CD4-positive, alpha-beta T cell treated with Interleukin-2 at 100 ng/mL for 4 hours (primary cell): ENCODE measurements around the gene CDC37L1.

ENCODE experiments used
- DNase-seq: peaks from one replicate; pipeline ENCODE4 v3.0.0-alpha.2; 2020; ENCODE audit warnings: low spot score

The CDC37L1 gene

DNA sequence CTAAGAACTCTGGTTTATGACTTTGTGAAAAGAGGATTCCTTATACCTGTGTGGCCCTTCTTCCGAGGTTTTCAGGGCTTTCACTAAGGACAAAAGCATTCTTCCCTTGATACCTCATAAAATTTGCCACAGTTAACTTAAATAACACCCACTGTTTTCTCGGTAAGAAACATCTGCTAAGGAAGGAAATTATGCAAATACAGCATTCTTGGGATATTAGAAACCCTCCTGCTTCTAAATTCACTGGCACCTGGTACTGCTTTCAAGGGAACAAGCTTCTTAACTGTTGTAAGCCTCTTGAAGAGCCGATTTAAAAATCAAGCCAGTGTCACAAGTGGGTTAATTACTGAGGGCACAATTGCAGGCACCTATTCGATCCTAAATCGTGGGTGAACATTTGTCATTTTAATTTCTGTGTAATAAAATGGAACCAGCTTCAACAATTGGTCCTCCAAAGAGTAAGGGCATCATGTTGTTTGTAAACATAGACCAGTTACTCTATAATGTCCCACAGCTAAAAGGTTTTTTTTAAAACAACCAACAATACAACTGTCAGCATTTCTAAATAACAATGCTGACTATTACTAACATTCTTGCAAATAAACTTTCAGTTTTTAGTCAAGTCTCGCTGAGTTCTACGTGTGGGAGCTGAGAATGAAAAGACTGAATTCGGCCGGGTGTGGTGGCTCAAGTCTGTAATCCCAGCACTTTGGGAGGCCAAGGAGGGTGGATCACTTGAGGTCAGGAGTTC is 35.1 kb downstream of the CDC37L1 start:
- no peak for DNase-seq

DNA sequence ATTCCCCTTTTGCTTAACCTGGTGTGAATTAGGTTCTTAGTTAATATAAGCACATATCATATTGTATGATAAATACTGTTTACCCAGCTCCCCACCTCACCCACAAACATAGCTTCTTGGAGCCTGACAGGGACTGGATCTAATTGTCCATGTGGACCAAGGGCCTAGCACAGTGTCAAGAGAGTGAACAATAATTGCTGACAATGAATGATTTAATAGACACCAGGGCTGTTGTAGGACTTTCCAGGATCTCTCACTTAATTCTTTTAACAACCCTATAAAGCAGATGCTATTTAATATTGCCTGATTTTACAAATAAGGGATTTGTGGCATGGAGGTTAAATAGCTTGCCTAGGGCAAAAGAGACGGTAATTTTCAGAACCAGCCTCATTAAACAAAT is 36.8 kb downstream of the CDC37L1 start:
- no peak for DNase-seq

DNA sequence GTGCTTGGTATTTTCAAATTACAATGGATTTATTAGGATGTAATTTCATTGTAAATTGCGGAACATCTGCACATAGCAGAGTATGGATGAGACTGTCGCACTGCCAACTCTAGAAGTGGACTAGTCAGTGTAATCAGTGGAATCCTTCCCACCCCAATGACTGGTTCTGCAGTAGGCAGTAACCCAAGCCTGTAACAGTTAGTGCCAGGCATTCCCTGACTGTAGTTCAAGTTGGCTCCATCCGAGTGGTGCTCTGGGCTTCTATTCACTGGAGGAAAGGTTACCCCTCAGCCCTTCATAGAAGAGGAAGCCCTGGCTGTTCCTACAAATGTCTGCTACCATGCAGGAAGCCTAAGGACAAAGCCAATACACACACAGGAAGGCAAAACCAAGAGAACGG is 38.4 kb downstream of the CDC37L1 start:
- no peak for DNase-seq

DNA sequence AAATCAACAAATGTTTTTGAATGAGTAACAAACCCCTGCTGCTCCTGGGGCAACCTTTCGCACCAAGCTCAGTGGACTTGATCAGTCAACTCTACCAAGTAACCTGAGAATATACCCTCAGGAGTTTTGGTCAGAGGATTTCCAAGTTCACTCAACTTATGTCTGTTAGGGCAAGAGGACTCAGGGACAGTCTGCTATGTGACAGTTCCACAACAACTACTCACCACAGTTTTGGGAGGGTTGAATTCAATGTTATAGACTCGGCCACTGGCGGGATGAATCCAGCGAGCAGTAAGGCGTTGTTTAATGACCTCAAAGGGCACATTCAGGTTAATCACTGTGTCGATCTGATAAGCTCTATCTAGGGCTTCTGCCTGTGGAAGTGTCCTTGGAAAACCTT is 39.5 kb downstream of the CDC37L1 start:
- no peak for DNase-seq

DNA sequence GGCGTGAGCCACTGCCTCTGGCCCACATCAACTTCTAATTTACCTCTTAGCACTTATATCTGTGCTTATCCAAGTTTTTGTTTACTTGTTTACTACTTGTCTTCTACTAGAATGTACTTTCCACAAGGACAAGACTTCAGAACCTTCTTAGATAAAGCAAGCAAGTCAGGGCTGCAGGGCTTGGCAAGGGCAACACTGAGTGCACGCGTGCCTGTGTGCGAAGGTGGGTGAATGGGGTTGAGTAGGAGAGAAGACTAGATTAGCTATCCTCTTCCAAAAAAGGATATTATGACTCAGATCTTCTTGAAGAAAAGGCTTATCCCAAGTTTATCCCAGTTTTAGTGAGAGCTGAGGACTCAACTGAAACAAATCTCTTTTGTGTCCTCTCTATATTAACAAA is 42.4 kb downstream of the CDC37L1 start:
- no peak for DNase-seq

DNA sequence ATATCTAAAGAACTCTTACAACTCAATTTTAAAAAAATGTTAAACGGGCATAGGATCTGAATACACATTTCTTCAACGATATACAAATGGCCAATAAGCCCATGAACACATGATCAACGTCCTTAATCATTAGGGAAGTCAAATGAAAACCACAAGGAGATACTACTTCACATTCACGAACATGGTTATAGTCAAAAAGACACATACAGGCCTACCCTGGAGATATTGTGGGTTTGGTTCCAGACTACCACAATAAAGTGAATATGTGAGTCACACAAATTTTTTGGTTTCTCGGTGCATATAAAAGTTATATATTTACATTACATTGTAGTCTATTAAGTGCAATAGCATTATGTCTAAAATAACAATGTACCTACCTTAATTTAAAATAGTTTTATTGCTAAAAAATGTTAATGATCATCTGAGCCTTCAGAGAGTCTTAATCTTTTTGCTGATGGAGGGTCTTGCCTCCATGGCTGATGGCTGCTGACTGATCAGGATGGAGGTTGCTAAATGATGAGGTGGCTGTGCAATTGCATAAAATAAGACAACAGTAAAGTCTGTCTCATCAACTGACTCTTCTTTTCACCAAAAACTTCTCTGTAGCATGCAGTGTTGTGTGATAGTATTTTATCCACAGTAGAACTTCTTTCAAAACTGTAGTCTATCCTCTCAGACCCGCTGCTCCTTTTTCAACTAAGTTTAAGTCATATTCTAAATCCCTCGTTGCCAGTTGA is 46.5 kb downstream of the CDC37L1 start:
- DNase-seq: peak; percentile 36

DNA sequence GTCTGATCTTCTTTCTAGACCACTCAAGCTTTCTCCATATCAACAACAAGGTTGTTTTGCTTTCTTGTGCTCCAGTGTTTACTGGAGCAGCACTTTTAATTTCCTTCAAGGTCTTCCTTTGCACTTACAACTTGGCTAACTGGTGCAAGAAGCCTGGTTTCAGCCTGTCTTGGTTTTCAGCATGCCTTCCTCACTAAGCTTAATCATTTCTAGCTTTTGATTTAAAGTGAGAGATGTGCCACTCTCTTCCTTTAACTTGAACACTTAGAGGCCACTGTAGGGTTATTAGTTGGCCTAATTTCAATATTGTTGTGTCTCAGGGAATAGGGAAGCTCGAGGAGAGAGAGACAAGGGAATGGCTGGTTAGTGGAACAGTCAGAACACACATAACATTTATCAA is 48.2 kb downstream of the CDC37L1 start:
- DNase-seq: no peak

DNA sequence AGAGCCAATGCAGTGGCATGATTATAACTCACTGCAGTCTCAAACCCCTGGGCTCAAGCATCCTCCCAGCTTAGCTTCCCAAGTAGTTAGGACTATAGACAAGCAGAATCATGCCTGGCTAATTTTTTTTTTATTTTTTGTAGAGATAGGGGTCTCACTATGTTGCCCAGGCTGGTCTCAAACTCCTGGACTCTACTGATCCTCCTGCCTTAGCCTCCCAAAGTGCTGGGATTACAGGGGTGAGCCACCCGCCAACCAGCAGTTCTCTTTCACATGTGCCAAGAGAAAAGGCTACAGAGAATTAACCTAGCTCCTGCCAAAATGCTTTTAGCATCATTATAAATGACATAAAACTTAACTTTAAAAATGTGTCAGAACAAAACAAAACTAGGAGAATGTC is 53.5 kb downstream of the CDC37L1 start:
- no peak for DNase-seq

DNA sequence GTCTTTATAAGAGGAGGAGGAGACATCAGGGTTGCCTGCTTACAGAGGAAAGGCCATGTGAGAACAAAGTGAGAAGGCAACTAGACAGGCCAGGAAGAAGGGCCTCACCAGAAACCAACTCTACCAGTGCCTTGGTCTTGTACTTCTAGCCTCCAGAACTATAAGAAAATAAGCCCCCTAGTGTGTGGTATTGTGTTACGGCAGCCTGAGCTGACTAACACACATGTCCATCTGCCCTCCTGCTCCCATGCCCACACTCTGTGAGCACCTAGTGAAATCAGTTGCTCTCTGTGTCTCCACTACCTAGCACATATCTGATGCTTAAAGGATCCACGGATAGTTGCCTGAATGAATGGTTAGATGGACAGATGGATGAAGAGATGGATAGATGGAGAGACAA is 54.8 kb downstream of the CDC37L1 start:
- DNase-seq: no peak

DNA sequence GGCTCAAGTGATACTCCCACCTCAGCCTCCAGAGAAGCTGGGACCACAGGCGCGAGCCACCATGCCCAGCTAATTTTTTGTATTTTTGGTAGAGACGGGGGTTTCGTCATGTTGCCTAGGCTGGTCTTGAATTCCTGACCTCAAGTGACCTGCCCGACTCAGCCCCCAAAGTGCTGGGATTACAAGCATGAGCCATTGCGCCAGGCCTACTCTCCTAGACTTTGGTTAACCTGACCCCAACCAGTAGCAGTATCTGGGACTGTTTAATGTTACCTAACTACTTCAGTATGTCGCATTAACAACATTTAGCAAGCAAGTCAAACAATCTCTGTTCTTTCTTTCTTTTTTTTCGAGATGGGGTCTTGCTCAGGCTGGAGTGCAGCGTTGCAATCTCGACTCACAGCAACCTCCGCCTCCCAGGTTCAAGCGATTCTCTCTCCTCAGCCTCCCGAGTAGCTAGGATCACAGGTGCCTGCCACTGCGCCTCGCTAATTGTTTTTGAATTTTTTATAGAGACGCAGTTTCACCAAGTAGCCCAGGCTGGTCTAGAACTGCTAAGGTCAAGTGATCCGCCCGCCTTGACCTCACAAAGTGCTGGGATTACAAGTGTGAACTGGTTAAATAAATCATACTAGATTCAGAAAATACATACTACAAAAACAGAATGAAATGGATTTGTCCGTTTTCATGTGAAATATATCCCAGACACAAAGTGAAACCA is 59.7 kb downstream of the CDC37L1 start:
- no peak for DNase-seq

DNA sequence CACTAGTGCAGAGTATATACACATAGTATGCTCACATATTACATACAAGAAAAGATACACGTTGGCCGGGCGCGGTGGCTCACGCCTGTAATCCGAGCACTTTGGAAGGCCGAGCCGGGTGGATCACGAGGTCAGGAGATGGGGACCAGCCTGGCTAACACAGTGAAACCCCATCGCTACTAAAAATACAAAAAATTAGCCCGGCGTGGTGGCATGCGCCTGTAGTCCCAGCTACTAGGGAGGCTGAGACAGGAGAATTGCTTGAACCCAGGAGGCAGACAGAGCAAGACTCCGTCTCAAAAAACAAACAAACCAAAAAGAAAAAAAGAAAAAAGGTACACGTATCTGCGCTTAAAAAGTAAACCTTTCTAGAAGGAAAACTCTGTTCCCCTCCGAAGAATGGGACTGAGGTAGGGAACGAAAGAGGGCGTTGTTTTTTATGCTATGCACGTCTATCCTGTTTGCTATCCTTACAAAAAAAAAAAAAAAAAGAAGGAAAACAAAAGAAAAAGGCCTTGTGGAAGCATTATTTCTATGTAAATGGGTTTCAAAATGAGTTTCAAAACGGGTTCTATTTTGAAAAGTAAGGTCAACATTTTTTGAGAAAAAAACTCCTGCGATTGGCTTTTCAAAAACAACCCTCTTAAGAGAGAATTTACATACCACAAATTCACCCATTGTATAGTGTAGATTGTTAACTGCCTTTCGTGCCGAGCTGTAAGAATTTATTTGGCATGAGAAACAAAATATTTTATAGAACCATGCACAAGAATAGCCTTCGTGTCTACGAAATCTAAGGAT is 60.4 kb downstream of the CDC37L1 start:
- DNase-seq: no peak

DNA sequence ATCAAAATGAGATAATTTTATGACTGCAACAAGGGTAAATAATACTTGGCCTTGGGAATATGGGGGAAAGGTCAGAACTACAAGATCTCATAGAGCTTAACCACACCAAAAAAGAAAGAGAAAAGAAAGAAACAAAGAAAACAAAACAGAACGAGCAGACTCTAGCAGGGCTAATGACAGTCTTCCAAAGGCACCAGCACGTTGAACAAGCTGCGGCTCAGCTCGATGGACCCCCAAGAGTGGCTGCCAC is 60.9 kb downstream of the CDC37L1 start:
- no peak for DNase-seq

DNA sequence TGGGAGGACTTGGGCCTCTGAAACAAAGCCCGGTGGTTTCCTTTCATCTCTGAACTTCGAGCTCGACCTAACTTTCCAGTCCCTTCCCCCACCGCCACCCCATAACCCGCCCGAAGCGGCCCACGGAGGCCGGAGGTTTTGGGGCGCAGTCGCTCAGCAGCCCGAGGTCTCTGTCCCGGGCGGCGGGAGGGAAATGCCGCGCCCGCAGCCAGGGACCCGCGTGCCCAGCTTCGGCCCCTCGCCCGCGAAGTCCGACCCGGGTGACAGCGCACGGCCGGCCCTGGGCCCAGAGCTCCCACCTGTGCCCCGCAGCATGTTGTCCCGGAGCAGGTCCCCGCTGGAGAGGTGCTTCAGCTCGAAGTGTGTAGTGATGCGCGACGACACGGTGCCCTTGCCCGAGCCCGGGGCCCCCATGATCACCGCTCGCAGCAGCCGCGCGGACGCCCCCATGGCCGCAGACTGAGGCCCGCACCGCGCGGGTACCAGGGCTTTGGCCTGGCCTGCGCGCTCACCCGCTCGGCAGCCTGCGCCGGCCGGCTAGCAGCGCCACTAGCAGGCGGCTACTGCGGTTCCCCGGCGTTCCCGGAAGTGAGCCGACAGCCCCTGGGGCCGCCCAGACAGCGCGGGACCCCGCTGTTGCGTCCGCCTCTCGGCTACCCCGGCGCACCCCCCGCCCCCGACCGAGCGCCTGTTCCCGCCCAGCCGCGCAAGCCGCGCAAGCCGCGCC is 61.4 kb downstream of the CDC37L1 start, which contains the start of gene AK3:
TSS of gene AK3 (minus strand) at position 565 of the 727 bp plus-strand sequence. CDS start at position 450, 115 bp downstream.
- peak; percentile 84 for DNase-seq

DNA sequence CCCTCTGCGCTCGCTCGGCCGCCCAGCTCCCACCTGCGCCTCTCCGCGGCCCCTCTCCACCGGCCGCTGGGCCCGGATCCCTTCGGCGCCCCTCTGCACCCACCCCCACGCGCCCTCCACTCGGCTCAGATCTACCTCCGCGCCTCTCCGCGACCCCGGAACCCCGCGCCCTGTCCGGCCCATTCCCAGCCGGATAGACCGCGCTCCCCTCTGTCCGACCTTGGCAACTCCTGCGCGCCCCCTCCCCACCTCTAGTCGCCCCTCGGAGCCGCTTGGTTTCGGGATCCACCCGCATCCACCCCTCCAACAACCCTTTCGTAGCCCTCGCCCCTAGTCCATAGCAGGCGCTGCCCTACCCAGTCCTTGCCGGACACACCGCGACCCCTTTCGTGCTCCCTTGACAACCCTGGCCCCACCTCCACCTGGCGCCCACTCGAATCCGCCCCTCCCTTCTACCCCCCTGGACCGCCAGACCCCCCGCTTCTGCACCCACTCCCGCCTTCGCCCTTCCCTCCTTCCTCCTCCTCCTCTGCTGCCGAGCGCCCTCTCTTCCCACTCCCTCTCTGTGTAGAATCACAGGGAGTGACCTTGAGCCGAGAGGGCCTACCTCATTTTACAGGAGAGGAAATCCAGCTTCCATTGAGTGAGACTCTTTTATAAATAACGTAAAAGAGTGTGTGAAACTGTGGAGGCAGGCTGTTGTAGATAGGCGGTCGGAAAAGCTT is 62.2 kb downstream of the CDC37L1 start:
- DNase-seq: no peak

DNA sequence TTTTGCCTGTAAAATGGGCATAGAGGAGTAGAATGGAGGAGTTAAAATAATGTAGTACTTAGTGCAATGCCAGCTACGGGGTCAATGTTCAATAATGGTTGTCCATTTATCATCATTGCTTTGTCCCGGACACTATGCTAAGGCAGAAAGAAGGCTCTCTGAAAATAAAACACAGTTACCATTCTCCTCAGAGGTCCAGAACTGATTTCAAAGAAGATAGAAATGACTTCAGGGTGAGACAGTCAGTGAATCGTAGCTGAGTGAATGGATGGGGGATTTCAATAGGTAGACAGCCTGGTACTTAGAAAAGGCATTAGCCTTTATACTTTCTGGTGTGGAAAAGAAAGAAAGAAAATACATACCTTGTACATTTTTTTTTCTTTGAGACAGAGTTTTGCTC is 62.9 kb downstream of the CDC37L1 start:
- no peak for DNase-seq

DNA sequence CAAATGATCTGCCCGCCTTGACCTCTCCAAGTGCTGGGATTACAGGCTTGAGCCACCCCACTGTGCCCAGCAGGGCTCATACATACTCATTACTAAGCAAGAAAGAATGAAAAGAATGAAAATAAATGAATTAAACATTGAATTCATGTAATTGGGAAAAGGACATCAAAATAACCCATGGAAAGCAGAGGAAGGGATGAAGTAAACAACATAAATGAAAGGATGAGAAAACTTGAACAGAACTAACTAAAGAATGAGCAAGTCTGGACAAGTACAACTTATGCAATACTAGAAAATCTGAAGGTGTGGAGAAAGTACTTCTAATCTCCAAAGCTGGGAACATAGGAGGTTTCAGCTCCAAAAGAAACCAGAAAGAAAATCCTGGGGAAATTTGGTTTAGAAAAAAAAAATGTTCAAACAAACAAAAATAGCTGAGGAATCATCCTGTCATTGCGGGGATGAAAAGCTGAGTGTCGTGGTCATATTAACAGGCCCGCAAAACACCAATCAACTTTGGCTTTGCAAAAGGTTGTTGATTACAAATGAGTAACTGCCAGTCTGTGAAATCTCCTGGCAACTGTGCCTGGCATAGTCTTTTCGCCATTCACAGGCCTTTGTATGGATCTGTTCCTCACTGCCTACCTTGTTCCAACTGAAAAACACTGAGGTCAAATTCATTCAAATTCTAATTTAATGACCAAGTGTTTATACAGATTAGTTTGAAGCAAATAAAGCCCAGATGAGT is 63.9 kb downstream of the CDC37L1 start:
- no peak for DNase-seq

DNA sequence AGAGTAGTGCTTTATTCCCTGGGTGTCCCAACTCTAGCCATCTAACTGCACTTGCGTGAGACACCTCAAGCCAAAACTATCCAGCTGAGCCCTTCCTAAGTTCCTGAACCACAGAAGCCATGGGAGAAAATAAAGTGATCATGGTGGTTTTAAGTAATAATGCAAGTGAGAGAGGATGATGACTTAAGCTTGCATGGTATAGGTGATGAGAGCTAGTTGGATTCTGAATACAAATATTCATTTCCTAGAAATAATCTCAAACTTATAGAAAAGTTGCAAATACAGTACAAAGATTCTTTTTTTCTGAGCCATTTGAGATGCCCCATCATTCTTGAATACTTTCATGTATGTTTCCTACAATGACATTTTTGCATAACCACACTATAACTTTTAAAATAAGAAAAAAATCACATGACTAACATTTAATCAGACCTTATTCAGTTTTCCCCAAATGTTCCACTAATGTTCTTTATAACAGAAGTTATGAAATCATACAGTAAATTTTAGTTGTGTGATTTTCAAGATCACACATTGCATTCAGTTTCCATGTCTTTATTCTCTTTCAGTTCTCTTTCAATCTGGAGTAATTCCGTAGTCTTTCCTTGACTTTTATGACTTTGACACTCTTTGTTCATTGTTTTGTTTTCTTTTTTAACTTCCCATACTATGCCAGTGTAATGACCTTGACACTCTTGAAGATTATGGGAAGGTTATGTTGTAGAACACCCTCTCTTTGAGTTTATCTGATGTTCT is 67.1 kb downstream of the CDC37L1 start:
- DNase-seq: no peak

DNA sequence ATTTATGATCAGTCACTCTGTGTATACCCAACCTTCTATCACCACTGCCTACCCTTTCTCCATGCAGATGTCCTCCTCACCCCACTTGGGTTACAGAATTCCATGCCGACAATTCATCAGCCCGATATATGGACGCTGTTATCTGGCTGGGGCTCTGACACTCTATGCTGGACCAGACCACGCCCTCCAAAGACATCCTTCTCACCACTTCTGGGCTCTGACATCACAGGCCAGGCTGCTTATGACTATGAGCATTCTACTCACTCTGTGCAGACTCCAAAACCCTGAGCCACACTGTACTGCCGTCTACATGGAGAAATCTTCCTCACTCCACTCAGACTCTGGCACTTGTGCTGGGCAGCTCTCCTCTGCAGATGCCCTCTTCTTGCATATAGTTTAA is 69.2 kb downstream of the CDC37L1 start:
- DNase-seq: no peak

DNA sequence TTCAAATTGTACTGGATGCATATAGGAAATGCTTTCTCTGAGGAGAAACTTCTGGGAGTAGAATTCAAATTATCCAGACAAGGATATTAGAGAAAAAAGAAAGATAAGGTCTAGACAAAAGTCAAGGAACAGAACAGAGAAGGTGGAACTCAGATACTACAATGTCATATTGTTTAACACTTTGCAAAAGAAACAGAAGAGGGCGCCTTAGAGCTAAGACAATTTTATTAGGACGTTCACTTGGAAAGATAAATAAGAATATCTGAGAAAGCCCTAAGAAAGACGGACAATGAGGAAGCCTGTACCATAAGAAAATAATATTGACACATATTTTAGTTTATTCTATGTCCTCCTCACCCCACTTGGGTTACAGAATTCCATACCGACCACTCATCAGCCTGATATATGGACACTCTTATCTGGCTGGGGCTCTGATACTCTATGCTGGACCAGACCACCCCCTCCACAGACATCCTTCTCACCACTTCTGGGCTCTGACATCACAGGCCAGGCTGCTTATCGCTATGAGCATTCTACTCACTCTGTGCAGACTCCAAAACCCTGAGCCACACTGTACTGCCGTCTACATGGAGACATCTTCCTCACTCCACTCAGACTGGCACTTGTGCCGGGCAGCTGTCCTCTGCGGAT is 70.8 kb downstream of the CDC37L1 start:
- peak; percentile 53 for DNase-seq
